ENCODE results near the gene C10orf62. TPM values are rescaled to one million over a fixed set of nuclear protein-coding genes. Genes with fewer than 3 reads are reported as not detected.

C10orf62 gene
- total and polyA plus RNA-seq, 2 of the 13 experiments (the other 11 are each of a cell fraction or from before 2014, with no cell fraction given): 0.61 to 1.6 TPM

GRCh38 chr10:97564776-97565175, 24.7 kb upstream of the C10orf62 start:
- no peaks in the 10 kb centered on the region for H4K20me1 ChIP-seq (ENCODE audit: insufficient read depth, low read length)
- no peak overlapping the region for H3K9ac ChIP-seq (ENCODE audit: insufficient read depth, low read depth, low read length)
- TF ChIP-seq ARNT (IDR thresholded peaks at IDR 0.05): no peak
- no peak for TF ChIP-seq ZSCAN22 (CRISPR knock-in tag; IDR thresholded peaks at IDR 0.05)
- TF ChIP-seq MXD4 (CRISPR knock-in tag; IDR thresholded peaks at IDR 0.05): no peak
- TF ChIP-seq TCF7L2 (IDR thresholded peaks at IDR 0.05; ENCODE audit: low read depth, low read length): no peak
- TF ChIP-seq TFE3 (CRISPR knock-in tag; IDR thresholded peaks at IDR 0.05): no peak
- no peak for TF ChIP-seq RNF2 (conservative IDR thresholded peaks at IDR 0.05; ENCODE audit: low read depth)
- TF ChIP-seq, protein P1, sequence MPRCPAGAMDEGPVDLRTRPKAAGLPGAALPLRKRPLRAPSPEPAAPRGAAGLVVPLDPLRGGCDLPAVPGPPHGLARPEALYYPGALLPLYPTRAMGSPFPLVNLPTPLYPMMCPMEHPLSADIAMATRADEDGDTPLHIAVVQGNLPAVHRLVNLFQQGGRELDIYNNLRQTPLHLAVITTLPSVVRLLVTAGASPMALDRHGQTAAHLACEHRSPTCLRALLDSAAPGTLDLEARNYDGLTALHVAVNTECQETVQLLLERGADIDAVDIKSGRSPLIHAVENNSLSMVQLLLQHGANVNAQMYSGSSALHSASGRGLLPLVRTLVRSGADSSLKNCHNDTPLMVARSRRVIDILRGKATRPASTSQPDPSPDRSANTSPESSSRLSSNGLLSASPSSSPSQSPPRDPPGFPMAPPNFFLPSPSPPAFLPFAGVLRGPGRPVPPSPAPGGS (CRISPR knock-in tag; IDR thresholded peaks at IDR 0.05): no peak
- no peak for TF ChIP-seq ZNF704 (CRISPR knock-in tag; IDR thresholded peaks at IDR 0.05; ENCODE audit: borderline replicate concordance)
- TF ChIP-seq JUN (CRISPR knock-in tag; IDR thresholded peaks at IDR 0.05): no peak
- TF ChIP-seq, protein P2, sequence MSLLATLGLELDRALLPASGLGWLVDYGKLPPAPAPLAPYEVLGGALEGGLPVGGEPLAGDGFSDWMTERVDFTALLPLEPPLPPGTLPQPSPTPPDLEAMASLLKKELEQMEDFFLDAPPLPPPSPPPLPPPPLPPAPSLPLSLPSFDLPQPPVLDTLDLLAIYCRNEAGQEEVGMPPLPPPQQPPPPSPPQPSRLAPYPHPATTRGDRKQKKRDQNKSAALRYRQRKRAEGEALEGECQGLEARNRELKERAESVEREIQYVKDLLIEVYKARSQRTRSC (CRISPR knock-in tag; IDR thresholded peaks at IDR 0.05; ENCODE audit: low read depth): no peak
- no peak for TF ChIP-seq AKNA (CRISPR knock-in tag; IDR thresholded peaks at IDR 0.05; ENCODE audit: borderline replicate concordance)
- TF ChIP-seq KLF6 (CRISPR knock-in tag; IDR thresholded peaks at IDR 0.05): no peak
- TF ChIP-seq ZNF780A (CRISPR knock-in tag; IDR thresholded peaks at IDR 0.05): no peak
- no peak for TF ChIP-seq JDP2 (CRISPR knock-in tag; IDR thresholded peaks at IDR 0.05; ENCODE audit: borderline replicate concordance)
- no peak for TF ChIP-seq FOSL2 (CRISPR knock-in tag; IDR thresholded peaks at IDR 0.05)
- H3K4me2 ChIP-seq (ENCODE audit: low read depth, low read length): no peak overlapping the region
- no peak overlapping the region for H3K27ac ChIP-seq (ENCODE audit: extremely low read length, insufficient read depth, low read length)
- H3K4me1 ChIP-seq (ENCODE audit: insufficient read depth, low read length): peaks cover 15% of the 10 kb centered on the region; the same call in 1 of the 2 replicates
- peaks cover 1 to 8% of the 10 kb centered on the region in 2 experiments; a peak in 3 of 5 replicates for H3K36me3 ChIP-seq (replicated peaks in 1 of 2; ENCODE audit: control insufficient read depth in 1 of 2, insufficient read depth in 2 of 2, low read length in 2 of 2)
- in situ Hi-C loops (cut with HindIII; ENCODE audit: extremely low pct_ligation_motif_present, low pct_unique_long_range_greater_than_20kb) (no loop called here), intact Hi-C loops (cut with micrococcal nuclease; ENCODE audit: unreplicated experiment) (no loop called here)
- no peaks in the 10 kb centered on the region for H3K27me3 ChIP-seq (ENCODE audit: control insufficient read depth in 1 of 2, insufficient read depth in 2 of 2, low read length in 2 of 2)
- no TSS peak for BruUV-seq (replicated peaks)
- no peak for ATAC-seq
- H2AFZ ChIP-seq (ENCODE audit: low read length): no peak overlapping the region
- no peaks in the 10 kb centered on the region for H3K79me2 ChIP-seq (ENCODE audit: insufficient read depth, low read length)
- no peak for FAIRE-seq
- no peak for DNase-seq (ENCODE audit: low spot score)
- 83% methylated on average over 4 of the region's 4 CpGs for WGBS (ENCODE audit: low lambda C conversion rate)
- POLR2A ChIA-PET: interaction anchor here (1.1 kb wide), 1 partner anchor 75 kb away, joined by 3 read pairs; the partner anchor contains the start of gene PI4K2A
- no peaks in the 10 kb centered on the region for H3K9me3 ChIP-seq (ENCODE audit: low read length)
- CTCF ChIA-PET (ENCODE audit: low intra/inter-chr PET ratio, low total read pairs): no interaction called here
- no peak overlapping the region for H3K4me3 ChIP-seq (replicated peaks in 1 of 3; ENCODE audit: insufficient read depth in 1 of 3, low read depth in 2 of 3, low read length in 3 of 3)
